ENCODE measurements around the gene PCDH9. TPM values are rescaled to one million over a fixed set of nuclear protein-coding genes. Genes with fewer than 3 reads are reported as not detected.

The PCDH9 gene
- polyA plus RNA-seq, 1 of the 3 experiments (the other 2 are of a cell fraction), result 1.3 TPM

- TF ChIP-seq, protein P1, sequence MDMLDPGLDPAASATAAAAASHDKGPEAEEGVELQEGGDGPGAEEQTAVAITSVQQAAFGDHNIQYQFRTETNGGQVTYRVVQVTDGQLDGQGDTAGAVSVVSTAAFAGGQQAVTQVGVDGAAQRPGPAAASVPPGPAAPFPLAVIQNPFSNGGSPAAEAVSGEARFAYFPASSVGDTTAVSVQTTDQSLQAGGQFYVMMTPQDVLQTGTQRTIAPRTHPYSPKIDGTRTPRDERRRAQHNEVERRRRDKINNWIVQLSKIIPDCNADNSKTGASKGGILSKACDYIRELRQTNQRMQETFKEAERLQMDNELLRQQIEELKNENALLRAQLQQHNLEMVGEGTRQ (IDR thresholded peaks at IDR 0.05; ENCODE audit: borderline replicate concordance, low read depth, low read length), result no peak
- TF ChIP-seq EP300 (IDR thresholded peaks at IDR 0.05; ENCODE audit: borderline replicate concordance in 1 of 2, low read depth in 1 of 2, low read length in 1 of 2), result no peak
Measured at GRCh38 chr13:66937423-66937822, 292.7 kb downstream of the PCDH9 start (continued).

GRCh38 chr13:66933994-66934393 lies 296.1 kb downstream of the PCDH9 start:
- Histone ChIP-seq H3K4me1 (ENCODE audit: control insufficient read depth in 1 of 2, insufficient read depth in 2 of 2, low read depth in 1 of 2, low read length in 1 of 2) (no peaks in the 10 kb centered on the region), H3K27ac (ENCODE audit: low read depth in 2 of 2, low read length in 1 of 2) (no peak overlapping the region), H3K79me2 (ENCODE audit: insufficient read depth) (no peaks in the 10 kb centered on the region), H3K4me2 (no peak overlapping the region), H3F3A (replicated peaks; ENCODE audit: insufficient read depth) (no peaks in the 10 kb centered on the region), H3K9me3 (no peaks in the 10 kb centered on the region), H3K9ac (no peak overlapping the region), H3K36me3 (replicated peaks in 1 of 2; ENCODE audit: control insufficient read depth in 1 of 2, insufficient read depth in 2 of 2, low read length in 1 of 2) (no peaks in the 10 kb centered on the region), H3K9me2 (no peaks in the 10 kb centered on the region), H3K4me3 (ENCODE audit: low read depth in 2 of 2, low read length in 1 of 2) (no peak overlapping the region), H4K20me1 (ENCODE audit: insufficient read depth) (no peaks in the 10 kb centered on the region), H3K27me3 (ENCODE audit: insufficient read depth) (no peaks in the 10 kb centered on the region), H2AFZ (ENCODE audit: low read depth) (no peak overlapping the region)
- ChIA-PET POLR2A (no interaction called here), CTCF (no interaction called here)
- WGBS (ENCODE audit: low lambda C conversion rate), result 72% methylated on average over 7 of the region's 7 CpGs
- no peak for TF ChIP-seq FOXM1 (IDR thresholded peaks at IDR 0.05; ENCODE audit: low read depth)
- TF ChIP-seq FOSL2 (IDR thresholded peaks at IDR 0.05; ENCODE audit: borderline replicate concordance, low read depth), result peak; percentile 75; the same call in 1 of the 2 replicates
- peak; percentile 47 for TF ChIP-seq JUND (IDR thresholded peaks at IDR 0.05)
- DNase-seq, result no peak

GRCh38 chr13:66933527-66933926 lies 296.6 kb downstream of the PCDH9 start:
- H2AFZ ChIP-seq (ENCODE audit: low read depth), result no peak overlapping the region
- H3K36me3 ChIP-seq (replicated peaks in 1 of 2; ENCODE audit: control insufficient read depth in 1 of 2, insufficient read depth in 2 of 2, low read length in 1 of 2), result no peaks in the 10 kb centered on the region
- no peaks in the 10 kb centered on the region for H3K4me1 ChIP-seq (ENCODE audit: control insufficient read depth in 1 of 2, insufficient read depth in 2 of 2, low read depth in 1 of 2, low read length in 1 of 2)
- H3K4me3 ChIP-seq (ENCODE audit: low read depth in 2 of 2, low read length in 1 of 2), result no peak overlapping the region
- no peaks in the 10 kb centered on the region for H3K9me3 ChIP-seq
- no peaks in the 10 kb centered on the region for H4K20me1 ChIP-seq (ENCODE audit: insufficient read depth)
- ChIA-PET CTCF (no interaction called here), POLR2A (no interaction called here)
- no peak overlapping the region for H3K9ac ChIP-seq
- no peak for DNase-seq
- H3K27me3 ChIP-seq (ENCODE audit: insufficient read depth), result no peaks in the 10 kb centered on the region
- 80% methylated on average over 3 of the region's 3 CpGs for WGBS (ENCODE audit: low lambda C conversion rate)
- H3K27ac ChIP-seq (ENCODE audit: low read depth in 2 of 2, low read length in 1 of 2), result no peak overlapping the region
- no peak overlapping the region for H3K4me2 ChIP-seq
- H3K79me2 ChIP-seq (ENCODE audit: insufficient read depth), result no peaks in the 10 kb centered on the region
- H3K9me2 ChIP-seq, result no peaks in the 10 kb centered on the region
- no peaks in the 10 kb centered on the region for H3F3A ChIP-seq (replicated peaks; ENCODE audit: insufficient read depth)
- TF ChIP-seq NFIC (IDR thresholded peaks at IDR 0.05; ENCODE audit: borderline replicate concordance), result no peak
- no peak for TF ChIP-seq MEF2A (IDR thresholded peaks at IDR 0.05; ENCODE audit: borderline replicate concordance, low read depth)
- no peak for TF ChIP-seq GABPA (IDR thresholded peaks at IDR 0.05; ENCODE audit: low read depth)
- TF ChIP-seq SMC3 (IDR thresholded peaks at IDR 0.05; ENCODE audit: low read depth, low read length), result no peak
- no peak for TF ChIP-seq TCF12 (IDR thresholded peaks at IDR 0.05)
- no peak for TF ChIP-seq MAX (IDR thresholded peaks at IDR 0.05; ENCODE audit: low read depth)
- TF ChIP-seq CTCF (IDR thresholded peaks at IDR 0.05), result no peak
- TF ChIP-seq CHD2 (IDR thresholded peaks at IDR 0.05; ENCODE audit: low read length, partially characterized antibody), result no peak
- TF ChIP-seq NRF1 (IDR thresholded peaks at IDR 0.05; ENCODE audit: low read depth, low read length), result no peak
- TF ChIP-seq, protein P2, sequence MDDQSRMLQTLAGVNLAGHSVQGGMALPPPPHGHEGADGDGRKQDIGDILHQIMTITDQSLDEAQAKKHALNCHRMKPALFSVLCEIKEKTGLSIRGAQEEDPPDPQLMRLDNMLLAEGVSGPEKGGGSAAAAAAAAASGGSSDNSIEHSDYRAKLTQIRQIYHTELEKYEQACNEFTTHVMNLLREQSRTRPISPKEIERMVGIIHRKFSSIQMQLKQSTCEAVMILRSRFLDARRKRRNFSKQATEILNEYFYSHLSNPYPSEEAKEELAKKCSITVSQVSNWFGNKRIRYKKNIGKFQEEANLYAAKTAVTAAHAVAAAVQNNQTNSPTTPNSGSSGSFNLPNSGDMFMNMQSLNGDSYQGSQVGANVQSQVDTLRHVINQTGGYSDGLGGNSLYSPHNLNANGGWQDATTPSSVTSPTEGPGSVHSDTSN (IDR thresholded peaks at IDR 0.05), result no peak
- TF ChIP-seq POLR2AphosphoS5 (IDR thresholded peaks at IDR 0.05; ENCODE audit: low read depth, low read length), result no peak
- TF ChIP-seq IRF3 (IDR thresholded peaks at IDR 0.05; ENCODE audit: low read depth, low read length), result no peak
- TF ChIP-seq JUND (IDR thresholded peaks at IDR 0.05), result no peak
- TF ChIP-seq EZH2phosphoT487 (IDR thresholded peaks at IDR 0.05; ENCODE audit: borderline replicate concordance, low read depth), result no peak
- TF ChIP-seq, protein P3, sequence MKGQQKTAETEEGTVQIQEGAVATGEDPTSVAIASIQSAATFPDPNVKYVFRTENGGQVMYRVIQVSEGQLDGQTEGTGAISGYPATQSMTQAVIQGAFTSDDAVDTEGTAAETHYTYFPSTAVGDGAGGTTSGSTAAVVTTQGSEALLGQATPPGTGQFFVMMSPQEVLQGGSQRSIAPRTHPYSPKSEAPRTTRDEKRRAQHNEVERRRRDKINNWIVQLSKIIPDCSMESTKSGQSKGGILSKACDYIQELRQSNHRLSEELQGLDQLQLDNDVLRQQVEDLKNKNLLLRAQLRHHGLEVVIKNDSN (IDR thresholded peaks at IDR 0.05; ENCODE audit: borderline replicate concordance, low read depth), result no peak
- no peak for TF ChIP-seq EP300 (IDR thresholded peaks at IDR 0.05; ENCODE audit: borderline replicate concordance in 1 of 2, low read depth in 1 of 2, low read length in 1 of 2)

All from SK-N-SH (cell line).